ENCODE measurements around the gene THSD4.
A peak's percentile ranks its signal among the peaks of the same experiment; 100 is the strongest.

THSD4 gene

GRCh38 chr15:71272932-71273331 is 157.7 kb downstream of the THSD4 start:
- DNase-seq: no peak

- DNase-seq: no peak
These were observed 158.6 kb downstream of the THSD4 start for GRCh38 chr15:71273731-71274447.

- DNase-seq: no peak
These were observed 159.2 kb downstream of the THSD4 start for GRCh38 chr15:71274448-71274798.

GRCh38 chr15:71275098-71275497 is 159.8 kb downstream of the THSD4 start:
- DNase-seq: no peak

- DNase-seq: no peak
These were observed 160.5 kb downstream of the THSD4 start for GRCh38 chr15:71275566-71276335.

GRCh38 chr15:71276336-71276665 is 161.0 kb downstream of the THSD4 start:
- no peak for DNase-seq

- no peak for DNase-seq
These were observed 163.9 kb downstream of the THSD4 start for GRCh38 chr15:71278989-71279756.

- DNase-seq: no peak
These were observed 164.5 kb downstream of the THSD4 start for GRCh38 chr15:71279757-71280141.

- DNase-seq: no peak
These were observed 164.9 kb downstream of the THSD4 start for GRCh38 chr15:71280206-71280605.

GRCh38 chr15:71281256-71281655 is 166.0 kb downstream of the THSD4 start:
- DNase-seq: no peak

- DNase-seq: no peak
These were observed 166.8 kb downstream of the THSD4 start for GRCh38 chr15:71282076-71282475.

- no peak for DNase-seq
These were observed 173.2 kb downstream of the THSD4 start for GRCh38 chr15:71288348-71288955.

GRCh38 chr15:71290002-71290401 is 174.7 kb downstream of the THSD4 start:
- DNase-seq: no peak

- no peak for DNase-seq
These were observed 175.8 kb downstream of the THSD4 start for GRCh38 chr15:71290881-71291635.

- DNase-seq: peak in 1 of 2 donors; percentile 23
These were observed 176.5 kb downstream of the THSD4 start for GRCh38 chr15:71291723-71292122.

- DNase-seq: no peak
These were observed 178.5 kb downstream of the THSD4 start for GRCh38 chr15:71293723-71294122.

GRCh38 chr15:71294251-71294910 is 179.1 kb downstream of the THSD4 start:
- no peak for DNase-seq

GRCh38 chr15:71294911-71295602 is 179.8 kb downstream of the THSD4 start:
- DNase-seq: no peak

GRCh38 chr15:71295603-71296314 is 180.5 kb downstream of the THSD4 start:
- no peak for DNase-seq

- no peak for DNase-seq
These were observed 181.0 kb downstream of the THSD4 start for GRCh38 chr15:71296315-71296679.
